ENCODE data around the gene PLSCR1. TPM values are rescaled to one million over a fixed set of nuclear protein-coding genes. Genes with fewer than 3 reads are reported as not detected.

The PLSCR1 gene
- 172 and 175 TPM in 2 replicates for total RNA-seq

GRCh38 chr3:146544002-146544928, at the start of gene PLSCR1:
Gene PLSCR1, minus strand, starts transcription at chr3:146544607. Its CDS starts 8,055 bp downstream, at chr3:146536552.

GRCh38 chr3:146469150-146470017, 75.0 kb downstream of the PLSCR1 start, which contains the start of gene PLSCR2:
Gene PLSCR2, minus strand, starts transcription at chr3:146469561. Its CDS starts 9,657 bp downstream, at chr3:146459904.

Other genes starting within 250 kb of the PLSCR1 start
- gene PLSCR2, start 75.0 kb downstream of the PLSCR1 start, total RNA-seq, result not detected in 2 replicates
- not detected in 2 replicates for gene PLSCR5, start 60.7 kb upstream of the PLSCR1 start, total RNA-seq

Measured in mammary microvascular endothelial cell (primary cell).